22Rv1 (cell line): ENCODE results near the gene STXBP1.
A peak's percentile ranks its signal among the peaks of the same experiment; 100 is the strongest.

ENCODE experiments used
- H3K27ac ChIP-seq: fragments of 450-650 bp; 2 replicates; pipeline ENCODE4 v1.5.1; 2017
- ZFX ChIP-seq: fragments of 450-650 bp; IDR thresholded peaks from 2 replicates; pipeline ENCODE4 v1.6.1; 2017; ENCODE audit warnings: antibody characterized with exemption, borderline replicate concordance
- TF ChIP-seq, protein P1 (sequence below): fragments of 450-650 bp; IDR thresholded peaks from 2 replicates; pipeline ENCODE4 v1.5.1; 2017; ENCODE audit warnings: mild to moderate bottlenecking

STXBP1 gene

DNA sequence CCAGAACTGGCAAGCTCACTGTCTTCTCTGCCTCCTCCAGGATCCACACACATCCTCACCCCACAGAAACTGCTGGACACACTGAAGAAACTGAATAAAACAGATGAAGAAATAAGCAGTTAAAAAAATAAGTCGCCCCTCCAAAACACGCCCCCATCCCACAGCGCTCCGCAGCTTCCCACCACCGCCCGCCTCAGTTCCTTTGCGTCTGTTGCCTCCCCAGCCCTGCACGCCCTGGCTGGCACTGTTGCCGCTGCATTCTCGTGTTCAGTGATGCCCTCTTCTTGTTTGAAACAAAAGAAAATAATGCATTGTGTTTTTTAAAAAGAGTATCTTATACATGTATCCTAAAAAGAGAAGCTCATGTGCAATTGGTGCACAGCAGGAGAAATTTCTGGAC, 78.7 kb downstream of the STXBP1 start:
- TF ChIP-seq, protein P1, sequence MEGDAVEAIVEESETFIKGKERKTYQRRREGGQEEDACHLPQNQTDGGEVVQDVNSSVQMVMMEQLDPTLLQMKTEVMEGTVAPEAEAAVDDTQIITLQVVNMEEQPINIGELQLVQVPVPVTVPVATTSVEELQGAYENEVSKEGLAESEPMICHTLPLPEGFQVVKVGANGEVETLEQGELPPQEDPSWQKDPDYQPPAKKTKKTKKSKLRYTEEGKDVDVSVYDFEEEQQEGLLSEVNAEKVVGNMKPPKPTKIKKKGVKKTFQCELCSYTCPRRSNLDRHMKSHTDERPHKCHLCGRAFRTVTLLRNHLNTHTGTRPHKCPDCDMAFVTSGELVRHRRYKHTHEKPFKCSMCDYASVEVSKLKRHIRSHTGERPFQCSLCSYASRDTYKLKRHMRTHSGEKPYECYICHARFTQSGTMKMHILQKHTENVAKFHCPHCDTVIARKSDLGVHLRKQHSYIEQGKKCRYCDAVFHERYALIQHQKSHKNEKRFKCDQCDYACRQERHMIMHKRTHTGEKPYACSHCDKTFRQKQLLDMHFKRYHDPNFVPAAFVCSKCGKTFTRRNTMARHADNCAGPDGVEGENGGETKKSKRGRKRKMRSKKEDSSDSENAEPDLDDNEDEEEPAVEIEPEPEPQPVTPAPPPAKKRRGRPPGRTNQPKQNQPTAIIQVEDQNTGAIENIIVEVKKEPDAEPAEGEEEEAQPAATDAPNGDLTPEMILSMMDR, result no peak
- no peak for TF ChIP-seq ZFX
- H3K27ac ChIP-seq, result no peak overlapping the region

DNA sequence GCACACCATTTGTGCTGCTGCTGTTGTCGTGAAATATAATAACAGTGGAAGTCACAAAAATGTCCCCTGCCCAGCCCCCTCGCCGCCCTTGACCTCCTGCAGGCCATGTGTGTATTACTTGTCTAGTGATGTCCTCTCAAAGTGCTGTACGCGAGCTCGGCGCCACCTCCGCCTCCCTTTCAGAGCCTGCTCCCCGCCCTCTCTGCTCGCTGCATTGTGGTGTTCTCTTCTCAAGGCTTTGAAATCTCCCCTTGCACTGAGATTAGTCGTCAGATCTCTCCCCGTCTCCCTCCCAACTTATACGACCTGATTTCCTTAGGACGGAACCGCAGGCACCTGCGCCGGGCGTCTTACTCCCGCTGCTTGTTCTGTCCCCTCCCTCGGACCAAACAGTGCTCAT, 80.0 kb downstream of the STXBP1 start:
- TF ChIP-seq ZFX, result no peak
- TF ChIP-seq, protein P1, result no peak
- H3K27ac ChIP-seq, result no peak overlapping the region

DNA sequence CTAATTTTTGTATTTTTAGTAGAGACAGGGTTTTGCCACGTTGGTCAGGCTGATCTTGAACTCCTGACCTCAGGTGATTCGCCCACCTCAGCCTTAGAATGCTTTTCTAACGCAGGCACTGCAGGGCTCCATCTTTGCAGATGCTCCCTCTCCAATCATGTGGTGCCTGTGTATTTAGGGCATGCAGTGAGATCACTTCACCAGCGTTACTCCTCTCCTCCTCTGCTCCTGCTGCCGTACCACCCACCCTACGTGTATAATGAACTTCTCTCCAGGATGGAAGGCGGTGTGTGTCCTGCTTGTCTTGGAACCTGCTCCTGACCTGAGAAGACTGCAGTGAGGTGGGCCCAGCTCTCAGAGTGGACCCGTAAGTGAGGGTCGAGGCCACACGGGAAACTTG, 81.1 kb downstream of the STXBP1 start:
- no peak overlapping the region for H3K27ac ChIP-seq
- no peak for TF ChIP-seq ZFX
- TF ChIP-seq, protein P1, result no peak

DNA sequence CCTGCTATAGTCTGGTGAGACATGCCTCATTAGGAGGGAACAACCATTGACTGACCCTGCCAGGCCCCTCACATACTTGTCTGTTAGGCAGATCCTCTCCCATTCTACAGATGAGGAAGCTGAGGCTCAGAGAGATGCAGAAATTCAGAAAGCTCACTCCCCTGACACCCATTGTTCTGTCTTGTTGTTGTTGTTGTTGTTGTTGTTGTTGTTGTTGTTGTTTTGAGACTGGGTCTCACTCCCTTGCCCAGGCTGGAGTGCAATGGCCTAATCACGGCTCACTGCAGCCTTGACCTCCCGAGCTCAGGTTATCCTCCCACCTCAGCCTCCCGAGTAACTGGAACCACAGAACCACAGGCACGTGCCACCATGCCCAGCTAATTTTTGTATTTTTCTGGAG, 81.6 kb downstream of the STXBP1 start:
- H3K27ac ChIP-seq, result no peak overlapping the region
- TF ChIP-seq, protein P1, result no peak
- TF ChIP-seq ZFX, result no peak

DNA sequence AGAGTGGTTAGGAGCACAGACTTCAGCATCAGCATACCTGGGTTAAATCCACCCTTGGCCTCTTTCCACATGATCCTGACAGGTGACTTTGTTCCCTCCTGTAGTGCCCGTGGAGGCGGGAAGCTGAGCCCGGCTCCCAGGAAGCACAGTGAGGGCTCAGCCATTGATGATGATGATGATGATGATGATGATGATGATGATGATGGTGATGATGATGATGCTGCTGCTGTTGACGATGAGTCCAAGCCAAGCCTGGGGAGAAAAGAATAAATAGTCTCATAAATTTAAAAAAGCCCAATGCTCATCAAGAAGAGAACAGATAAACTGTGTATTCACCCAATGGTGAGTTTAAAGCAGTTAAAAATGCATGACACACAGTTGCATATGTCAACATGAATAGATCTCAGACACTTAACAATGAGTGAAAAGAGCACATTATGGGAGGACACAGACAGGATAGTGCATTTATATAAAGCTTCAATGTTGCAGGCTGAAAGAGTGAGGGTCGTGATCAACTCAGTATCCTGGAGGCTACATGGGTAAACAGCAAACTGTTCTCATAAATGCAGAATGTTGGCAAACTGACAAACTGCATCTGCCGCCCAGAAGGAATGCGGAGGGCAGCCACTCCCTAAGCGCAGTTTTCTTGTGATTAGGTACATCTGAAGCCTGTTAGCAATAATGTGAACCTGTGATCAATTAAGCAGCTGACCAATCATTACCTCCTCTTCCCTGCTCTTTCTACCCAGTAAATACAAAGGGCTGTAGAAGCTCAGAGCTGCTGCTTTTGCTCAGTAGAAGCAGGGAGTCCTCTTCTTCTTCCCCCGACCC, 83.0 kb downstream of the STXBP1 start:
- no peak overlapping the region for H3K27ac ChIP-seq
- TF ChIP-seq, protein P1, result no peak
- no peak for TF ChIP-seq ZFX

DNA sequence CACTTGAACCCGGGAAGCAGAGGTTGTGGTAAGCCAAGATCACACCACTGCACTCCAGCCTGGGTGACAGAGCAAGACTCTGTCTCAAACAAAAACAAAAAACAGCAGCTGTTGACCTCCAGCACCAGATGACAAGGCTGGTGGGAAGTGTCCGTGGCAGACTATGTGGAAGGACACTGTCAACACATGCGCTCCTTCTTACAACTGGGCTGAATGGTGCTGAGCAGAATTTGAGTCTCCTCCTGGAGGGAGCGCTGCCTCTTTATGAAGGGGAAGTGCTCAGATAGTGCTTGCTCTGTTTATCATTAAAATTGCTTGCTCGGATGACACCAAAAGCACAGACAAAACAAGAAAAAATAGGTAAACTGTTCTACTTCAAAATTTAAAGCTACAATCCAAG, 85.5 kb downstream of the STXBP1 start:
- TF ChIP-seq, protein P1, result no peak
- no peak for TF ChIP-seq ZFX
- H3K27ac ChIP-seq, result no peak overlapping the region

DNA sequence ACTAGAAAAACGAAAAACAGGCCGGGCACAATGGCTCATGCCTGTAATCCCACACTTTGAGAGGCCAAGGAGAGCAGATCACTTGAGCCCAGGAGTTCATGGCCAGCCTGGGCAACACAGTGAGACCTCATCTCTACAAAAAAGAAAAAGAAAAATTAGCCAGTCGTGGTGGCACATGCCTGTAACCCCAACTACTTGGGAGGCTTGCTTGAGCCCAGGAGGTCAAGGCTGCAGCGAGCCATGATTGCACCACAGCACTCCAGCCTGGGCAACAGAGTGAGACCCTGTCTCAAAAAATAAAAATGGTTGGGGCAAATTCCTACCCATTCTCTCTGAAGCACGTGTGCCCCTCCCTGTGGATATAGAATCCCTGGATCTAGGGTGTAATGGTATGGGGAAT, 86.3 kb downstream of the STXBP1 start:
- TF ChIP-seq, protein P1, result no peak
- no peak for TF ChIP-seq ZFX
- H3K27ac ChIP-seq, result peak overlapping the region; percentile 62; the same call in 1 of the 2 replicates
